ACHN (cell line): Measurements from ENCODE around the gene USHBP1.
A peak's percentile ranks its signal among the peaks of the same experiment; 100 is the strongest.

Experiments used
- DNase-seq: peaks from one replicate; pipeline ENCODE4 v3.0.0-alpha.2; 2015
- in situ Hi-C: cut with HindIII; loops from 2 replicates; pipeline ENCODE4 v1.10.0; 2017; ENCODE audit warnings: low sequenced_read_pairs, low pct_ligation_motif_present, low pct_unique_long_range_greater_than_20kb

Gene USHBP1

GRCh38 chr19:17225053-17225452 is 39.5 kb downstream of the USHBP1 start:
- DNase-seq, result no peak
- in situ Hi-C loops, result no loop called here

- in situ Hi-C loops, result no loop called here
- DNase-seq, result peak; percentile 30
These were observed 44.3 kb downstream of the USHBP1 start for GRCh38 chr19:17220207-17220758.

DNA sequence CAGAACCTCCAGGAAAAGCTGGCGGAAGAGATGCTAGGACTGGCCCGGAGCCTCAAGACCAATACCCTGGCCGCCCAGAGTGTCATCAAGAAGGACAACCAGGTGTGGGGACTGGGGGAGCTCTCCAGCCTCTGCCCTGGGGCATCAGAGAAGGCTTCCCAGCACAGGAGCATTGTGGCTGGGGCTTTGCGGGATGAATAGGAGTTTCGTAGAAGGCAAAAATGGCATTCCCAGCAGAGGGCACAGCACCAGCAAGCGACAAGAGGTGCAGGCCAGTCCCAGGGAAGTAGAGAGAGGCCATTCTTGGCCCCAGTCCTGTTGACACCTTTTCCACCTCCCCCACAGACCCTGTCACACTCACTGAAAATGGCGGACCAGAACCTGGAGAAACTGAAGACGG is 45.3 kb downstream of the USHBP1 start:
- no peak for DNase-seq
- in situ Hi-C loops, result no loop called here

GRCh38 chr19:17216058-17216670 is 48.4 kb downstream of the USHBP1 start:
- DNase-seq, result no peak
- in situ Hi-C loops, result no loop called here

- in situ Hi-C loops, result no loop called here
- peak; percentile 89 for DNase-seq
These were observed 49.2 kb downstream of the USHBP1 start, which contains the start of gene USE1 for GRCh38 chr19:17215127-17215971. Gene USE1 (plus strand): TSS chr19:17215357. CDS start chr19:17215406, 49 bp downstream.

GRCh38 chr19:17214508-17215126 is 49.9 kb downstream of the USHBP1 start:
- in situ Hi-C loops, result no loop called here
- DNase-seq, result no peak

GRCh38 chr19:17213334-17213733 is 51.2 kb downstream of the USHBP1 start:
- in situ Hi-C loops, result no loop called here
- no peak for DNase-seq

DNA sequence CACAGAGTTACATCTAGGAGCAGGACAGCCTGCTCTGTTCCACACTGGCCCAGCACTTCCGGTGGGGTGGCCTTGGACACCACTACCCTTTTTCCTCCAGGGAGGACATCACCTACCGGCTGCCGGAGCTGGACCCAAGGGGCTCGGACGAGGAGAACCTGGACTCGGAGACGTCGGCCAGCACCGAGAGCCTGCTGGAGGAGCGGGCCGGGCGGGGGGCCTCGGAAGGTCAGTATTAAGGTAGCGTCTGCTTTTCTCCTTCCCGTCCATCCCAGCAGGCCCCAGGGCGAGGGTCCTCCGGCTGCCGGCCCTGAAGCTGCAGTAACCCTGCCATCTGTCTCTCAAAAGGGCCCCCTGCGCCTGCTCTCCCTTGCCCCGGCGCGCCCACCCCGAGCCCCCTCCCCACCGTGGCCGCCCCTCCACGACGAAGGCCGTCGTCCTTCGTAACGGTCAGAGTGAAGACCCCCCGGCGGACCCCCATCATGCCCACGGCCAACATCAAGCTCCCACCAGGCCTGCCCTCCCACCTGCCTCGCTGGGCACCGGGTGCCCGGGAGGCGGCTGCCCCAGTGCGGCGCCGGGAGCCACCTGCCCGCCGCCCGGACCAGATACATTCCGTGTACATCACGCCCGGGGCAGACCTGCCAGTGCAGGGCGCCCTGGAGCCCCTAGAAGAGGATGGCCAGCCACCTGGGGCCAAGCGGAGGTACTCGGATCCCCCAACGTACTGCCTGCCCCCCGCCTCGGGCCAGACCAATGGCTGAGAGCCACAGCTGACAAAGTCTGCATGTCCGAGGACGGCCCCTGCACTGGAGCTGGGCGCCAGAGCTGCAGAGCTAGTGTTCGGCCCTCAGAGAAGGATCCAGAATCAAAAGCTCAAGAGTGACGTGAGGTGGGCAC is 52.7 kb downstream of the USHBP1 start:
- no peak for DNase-seq
- in situ Hi-C loops, result no loop called here

- DNase-seq, result no peak
- in situ Hi-C loops, result no loop called here
These were observed 54.2 kb downstream of the USHBP1 start for GRCh38 chr19:17210296-17210695.

GRCh38 chr19:17209126-17210036 is 55.2 kb downstream of the USHBP1 start:
- peak; percentile 16 for DNase-seq
- in situ Hi-C loops, result no loop called here

DNA sequence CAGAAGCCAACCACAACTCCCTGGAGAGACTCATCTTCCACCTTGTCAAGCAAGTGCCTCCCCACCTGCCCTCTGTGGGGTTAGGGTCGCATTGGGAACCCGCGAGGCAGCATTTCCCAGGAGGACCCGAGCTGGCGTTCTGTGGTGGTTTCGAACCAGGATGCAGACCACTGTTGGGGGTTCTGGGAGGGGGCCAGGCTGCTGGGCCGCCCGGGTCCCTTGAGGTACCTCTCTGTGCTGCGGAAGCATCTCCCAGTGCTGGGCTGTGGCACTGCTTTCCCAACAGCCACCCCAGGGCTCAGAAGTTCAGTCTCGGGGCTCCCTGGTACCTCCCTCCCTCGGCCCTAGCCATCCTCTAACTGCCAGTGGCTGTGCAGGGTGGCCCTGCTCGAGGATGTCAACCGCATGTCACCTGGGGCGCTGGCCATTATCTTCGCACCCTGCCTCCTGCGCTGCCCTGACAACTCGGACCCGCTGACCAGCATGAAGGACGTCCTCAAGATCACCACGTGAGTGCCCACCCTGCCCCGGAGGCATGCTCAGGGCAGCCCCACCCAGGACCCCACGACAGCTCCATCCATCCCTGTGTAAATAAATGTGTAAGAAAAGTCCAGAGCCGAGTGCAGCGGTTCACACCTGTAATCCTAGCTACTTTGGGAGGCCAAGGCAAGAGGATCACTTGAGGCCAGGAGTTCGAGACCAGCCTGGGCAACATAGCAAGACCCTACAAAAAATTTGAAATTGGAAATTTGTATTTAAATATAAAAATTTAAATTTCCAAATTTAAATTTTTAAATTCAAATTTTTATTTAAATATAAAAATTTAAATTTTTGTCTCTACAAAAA is 57.6 kb downstream of the USHBP1 start:
- DNase-seq, result no peak
- in situ Hi-C loops, result no loop called here

DNA sequence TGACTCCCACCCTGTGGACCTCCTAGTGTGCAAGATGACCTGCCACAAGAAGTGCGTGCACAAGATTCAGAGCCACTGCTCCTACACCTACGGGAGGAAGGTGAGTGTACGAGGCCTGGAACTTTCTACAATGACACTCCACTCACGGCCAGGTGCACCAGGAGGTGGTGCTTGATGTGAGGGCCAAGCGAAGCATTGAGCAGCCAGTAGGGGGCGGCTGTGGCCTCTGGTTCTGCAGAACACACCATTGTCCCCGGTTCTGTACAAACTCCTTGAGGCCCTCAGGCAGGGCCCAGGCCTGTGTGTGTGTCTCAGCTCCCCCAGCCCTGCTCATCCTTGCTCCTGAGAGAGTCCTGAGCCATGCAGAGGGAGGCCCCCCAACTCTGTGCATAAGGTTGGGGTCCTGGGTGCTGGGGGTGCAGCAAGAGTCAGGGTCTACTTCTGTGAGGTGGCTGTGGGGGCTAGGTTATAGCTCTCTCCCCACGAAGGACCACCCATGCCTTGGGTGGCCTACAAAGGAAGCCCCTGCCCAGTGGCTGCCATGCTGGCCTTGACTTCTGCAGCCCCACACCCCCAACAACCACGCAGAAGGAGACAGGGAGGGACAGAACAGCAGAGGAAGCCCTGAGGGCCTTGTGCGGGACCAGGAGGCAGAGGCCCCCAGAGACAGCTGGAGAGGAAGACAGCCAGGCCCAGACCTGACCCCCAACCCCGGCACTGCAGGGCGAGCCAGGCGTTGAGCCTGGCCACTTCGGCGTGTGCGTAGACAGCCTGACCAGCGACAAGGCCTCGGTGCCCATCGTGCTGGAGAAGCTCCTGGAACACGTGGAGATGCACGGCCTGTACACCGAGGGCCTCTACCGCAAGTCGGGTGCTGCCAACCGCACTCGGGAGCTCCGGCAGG is 59.1 kb downstream of the USHBP1 start:
- peak; percentile 46 for DNase-seq
- in situ Hi-C loops, result no loop called here

DNA sequence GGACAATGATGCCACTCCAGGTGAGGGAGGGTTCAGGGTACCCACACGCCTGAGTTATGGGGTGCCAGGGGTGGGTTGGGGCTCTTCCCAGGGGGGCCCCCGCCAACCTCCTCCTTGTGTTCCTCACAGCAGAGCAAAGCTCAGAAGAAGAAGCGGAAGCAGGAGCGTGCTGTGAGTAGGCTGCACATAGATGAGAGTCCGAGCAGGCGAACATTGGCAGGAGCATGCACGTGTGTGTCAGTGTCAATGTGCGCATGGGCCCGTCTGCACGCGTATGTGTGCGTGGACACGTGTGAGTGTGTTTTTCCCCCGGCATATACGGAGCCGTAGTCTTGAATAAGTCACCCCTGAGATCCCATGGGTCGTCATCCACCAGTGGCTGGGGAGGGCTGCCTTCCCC is 61.8 kb downstream of the USHBP1 start:
- in situ Hi-C loops, result no loop called here
- no peak for DNase-seq

GRCh38 chr19:17202249-17202648 is 62.3 kb downstream of the USHBP1 start:
- DNase-seq, result peak; percentile 13
- in situ Hi-C loops, result no loop called here

- in situ Hi-C loops, result no loop called here
- no peak for DNase-seq
These were observed 64.0 kb downstream of the USHBP1 start for GRCh38 chr19:17200408-17201079.
